ENCODE results near the gene ZDHHC8.

Gene ZDHHC8

GRCh38 chr22:20130731-20131596, 640 bp upstream of the ZDHHC8 start:
- peaks cover 28% of the 10 kb centered on the region for H4K20me1 ChIP-seq (ENCODE audit: insufficient read depth, low read length)
- no peak for TF ChIP-seq CTCF (IDR thresholded peaks at IDR 0.05; ENCODE audit: low read depth, low read length)
- no peak for TF ChIP-seq EZH2phosphoT487 (IDR thresholded peaks at IDR 0.05; ENCODE audit: low read depth)
- H3K4me2 ChIP-seq (ENCODE audit: low read length): peak overlapping the region; percentile 85
- H3K27ac ChIP-seq (ENCODE audit: low read length): peak overlapping the region; percentile 51
- peak overlapping the region; percentile 88 for H3K9ac ChIP-seq (ENCODE audit: low read length)
- H3K36me3 ChIP-seq (replicated peaks; ENCODE audit: low read depth, low read length): peaks cover 17% of the 10 kb centered on the region
- peak overlapping the region; percentile 95 for H3K4me3 ChIP-seq (ENCODE audit: low read length)
- peaks cover 36% of the 10 kb centered on the region for H3K79me2 ChIP-seq (ENCODE audit: low read length)
- H3K27me3 ChIP-seq (ENCODE audit: low read depth, low read length): no peaks in the 10 kb centered on the region
- peak overlapping the region; percentile 52; the same call in 1 of the 2 replicates for H2AFZ ChIP-seq (ENCODE audit: low read depth, low read length)
- H3K9me3 ChIP-seq (ENCODE audit: insufficient read depth, low read length): no peaks in the 10 kb centered on the region
- peaks cover 13% of the 10 kb centered on the region for H3K4me1 ChIP-seq (ENCODE audit: low read length)

GRCh38 chr22:20131859-20132685, 468 bp downstream of the ZDHHC8 start:
- Histone ChIP-seq H3K27me3 (ENCODE audit: low read depth, low read length) (no peaks in the 10 kb centered on the region), H3K4me1 (ENCODE audit: low read length) (peaks cover 13% of the 10 kb centered on the region), H3K4me2 (ENCODE audit: low read length) (peak overlapping the region; percentile 90), H3K9me3 (ENCODE audit: insufficient read depth, low read length) (no peaks in the 10 kb centered on the region), H3K4me3 (ENCODE audit: low read length) (peak overlapping the region; percentile 79), H4K20me1 (ENCODE audit: insufficient read depth, low read length) (peaks cover 31% of the 10 kb centered on the region), H3K79me2 (ENCODE audit: low read length) (peaks cover 47% of the 10 kb centered on the region), H3K9ac (ENCODE audit: low read length) (peak overlapping the region; percentile 63), H3K36me3 (replicated peaks; ENCODE audit: low read depth, low read length) (peaks cover 11% of the 10 kb centered on the region), H2AFZ (ENCODE audit: low read depth, low read length) (no peak overlapping the region), H3K27ac (ENCODE audit: low read length) (no peak overlapping the region)
- TF ChIP-seq CTCF (IDR thresholded peaks at IDR 0.05; ENCODE audit: low read depth, low read length) (no peak), EZH2phosphoT487 (IDR thresholded peaks at IDR 0.05; ENCODE audit: low read depth) (no peak)

GRCh38 chr22:20132686-20133246, 1.2 kb downstream of the ZDHHC8 start:
- Histone ChIP-seq H3K4me2 (ENCODE audit: low read length) (peak overlapping the region; percentile 90), H3K9me3 (ENCODE audit: insufficient read depth, low read length) (no peaks in the 10 kb centered on the region), H2AFZ (ENCODE audit: low read depth, low read length) (no peak overlapping the region), H3K36me3 (replicated peaks; ENCODE audit: low read depth, low read length) (peaks cover 4% of the 10 kb centered on the region), H3K4me1 (ENCODE audit: low read length) (peaks cover 13% of the 10 kb centered on the region), H3K9ac (ENCODE audit: low read length) (peak overlapping the region; percentile 63), H3K27me3 (ENCODE audit: low read depth, low read length) (no peaks in the 10 kb centered on the region), H3K4me3 (ENCODE audit: low read length) (peak overlapping the region; percentile 79), H3K79me2 (ENCODE audit: low read length) (peaks cover 52% of the 10 kb centered on the region), H4K20me1 (ENCODE audit: insufficient read depth, low read length) (peaks cover 30% of the 10 kb centered on the region), H3K27ac (ENCODE audit: low read length) (no peak overlapping the region)
- TF ChIP-seq EZH2phosphoT487 (IDR thresholded peaks at IDR 0.05; ENCODE audit: low read depth) (no peak), CTCF (IDR thresholded peaks at IDR 0.05; ENCODE audit: low read depth, low read length) (no peak)

Measured in OCI-LY3 (cell line).